Smooth muscle cell (in vitro differentiated cells): ENCODE results near the gene RGPD3. TPM values are rescaled to one million over a fixed set of nuclear protein-coding genes. Genes with fewer than 3 reads are reported as not detected.
A peak's percentile ranks its signal among the peaks of the same experiment; 100 is the strongest.
"Not testable (repeated sequence)": the region's sequence is repeated elsewhere in the genome, so short reads cannot be mapped to it uniquely, and the experiment has no call there.

ENCODE experiments used
- DNase-seq: peaks from one replicate; lab custom pipeline; 2025; ENCODE audit not compliant: unreplicated experiment; lab: John Stamatoyannopoulos, UW
- H2AFZ ChIP-seq: fragments of 200-600 bp; sonication (generic); 2 replicates; pipeline ENCODE4 v1.6.0; 2016; ENCODE audit warnings: antibody characterized with exemption, low read depth, mild to moderate bottlenecking
- H3F3A ChIP-seq: fragments of 200-600 bp; sonication (generic); 2 replicates; pipeline ENCODE4 v1.6.0; 2017; ENCODE audit warnings: antibody characterized with exemption, low read depth
- H3K27ac ChIP-seq: fragments of 200-600 bp; sonication (generic); 2 replicates; pipeline ENCODE4 v1.5.1; 2016; ENCODE audit warnings: low read depth, mild to moderate bottlenecking
- H3K27me3 ChIP-seq: fragments of 200-600 bp; sonication (generic); 2 replicates; pipeline ENCODE4 v1.6.1; 2016; ENCODE audit warnings: low read depth, mild to moderate bottlenecking
- H3K36me3 ChIP-seq: fragments of 200-600 bp; sonication (generic); 2 replicates; pipeline ENCODE4 v1.5.1; 2016; ENCODE audit warnings: low read depth
- H3K4me1 ChIP-seq: fragments of 200-600 bp; sonication (generic); 2 replicates; pipeline ENCODE4 v1.5.1; 2016; ENCODE audit warnings: low read depth
- H3K4me2 ChIP-seq: fragments of 200-600 bp; sonication (generic); 2 replicates; pipeline ENCODE4 v1.6.0; 2016; ENCODE audit warnings: mild to moderate bottlenecking
- H3K4me3 ChIP-seq: fragments of 200-600 bp; sonication (generic); 2 replicates; pipeline ENCODE4 v1.5.1; 2016; ENCODE audit warnings: mild to moderate bottlenecking
- H3K79me2 ChIP-seq: fragments of 200-600 bp; sonication (generic); 2 replicates; pipeline ENCODE4 v1.6.0; 2016; ENCODE audit warnings: low read depth, mild to moderate bottlenecking
- H3K9ac ChIP-seq: fragments of 200-600 bp; sonication (generic); 2 replicates; pipeline ENCODE4 v1.6.0; 2016; ENCODE audit warnings: low read depth
- H3K9me3 ChIP-seq: fragments of 200-600 bp; sonication (generic); replicated peaks from 2 replicates; pipeline ENCODE4 v1.5.1; 2016; ENCODE audit warnings: low read depth
- H4K20me1 ChIP-seq: fragments of 200-600 bp; sonication (generic); 2 replicates; pipeline ENCODE4 v1.6.0; 2016; ENCODE audit warnings: low read depth
- WGBS: methylation state at CpG from one replicate; pipeline ENCODE4 v1.1.7; 2016; ENCODE audit warnings: low lambda C conversion rate; 5-methylcytosine and 5-hydroxymethylcytosine counted together
- polyA plus RNA-seq: library from polyadenylated mRNA; unstranded; fragments of >200 nt; fragmentation: Nextera tagmentation; extraction: Ambion mirVana; gene quantifications from 2 replicates; pipeline ENCODE4 v1.2.1, GENCODE V29; 2016
- total RNA-seq: library from RNA; depleted of rRNA; stranded (reverse); fragments of >200 nt; gene quantifications from 2 replicates; pipeline ENCODE4 v1.2.3, GENCODE V29; 2014

Gene RGPD3
- total and polyA plus RNA-seq, 2 experiments from 2014 or later = 0.04 TPM; not detected in 1

GRCh38 chr2:106511934-106512333, 43.7 kb upstream of the RGPD3 start:
- H3K4me2 ChIP-seq = peak overlapping the region; percentile 67

GRCh38 chr2:106511476-106511901, 43.3 kb upstream of the RGPD3 start:
- H3K27me3 ChIP-seq, H3K36me3 ChIP-seq, H3K4me1 ChIP-seq, H4K20me1 ChIP-seq, H3K9me3 ChIP-seq, H3K79me2 ChIP-seq, H3K4me3 ChIP-seq, H2AFZ ChIP-seq, H3F3A ChIP-seq, H3K9ac ChIP-seq: not testable (repeated sequence)
- Histone ChIP-seq H3K4me2 (peak overlapping the region; percentile 67), H3K27ac (peak overlapping the region; percentile 38)
- 7% methylated on average over 8 of the region's 16 CpGs for WGBS
- peak; percentile 1 for DNase-seq

More at GRCh38 chr2:106511934-106512333, 43.7 kb upstream of the RGPD3 start:
- H3K4me3 ChIP-seq, H3K79me2 ChIP-seq, H3F3A ChIP-seq, H4K20me1 ChIP-seq, H3K4me1 ChIP-seq, H3K9ac ChIP-seq, H3K9me3 ChIP-seq, H3K27me3 ChIP-seq, H3K36me3 ChIP-seq, H2AFZ ChIP-seq, DNase-seq: not testable (repeated sequence)
- peak overlapping the region; percentile 3 for H3K27ac ChIP-seq
- WGBS = 87% methylated on average over 7 of the region's 7 CpGs

GRCh38 chr2:106510791-106511190, 42.6 kb upstream of the RGPD3 start:
- not testable (repeated sequence) for H3K27ac ChIP-seq, H3K9ac ChIP-seq, H3K79me2 ChIP-seq, DNase-seq, H3K9me3 ChIP-seq, H3K27me3 ChIP-seq, H3K4me1 ChIP-seq, H3K4me2 ChIP-seq, H3K4me3 ChIP-seq, H3F3A ChIP-seq, H4K20me1 ChIP-seq, H2AFZ ChIP-seq, H3K36me3 ChIP-seq
- 76% methylated on average over 4 of the region's 4 CpGs for WGBS

GRCh38 chr2:106509374-106509770, 41.2 kb upstream of the RGPD3 start:
- not testable (repeated sequence) for H3K4me2 ChIP-seq, H3K9ac ChIP-seq, H3K27ac ChIP-seq, H2AFZ ChIP-seq, H3K36me3 ChIP-seq, H3K4me3 ChIP-seq, H3K27me3 ChIP-seq, H3K4me1 ChIP-seq, H3K79me2 ChIP-seq, DNase-seq, H4K20me1 ChIP-seq, H3K9me3 ChIP-seq, H3F3A ChIP-seq
- WGBS = 90% methylated on average over 6 of the region's 6 CpGs

- H3K9me3 ChIP-seq, H2AFZ ChIP-seq, H3K36me3 ChIP-seq, H3K27me3 ChIP-seq, H3K4me1 ChIP-seq, H3K4me3 ChIP-seq, H3K9ac ChIP-seq, H3F3A ChIP-seq, DNase-seq, H3K27ac ChIP-seq, H3K4me2 ChIP-seq, H4K20me1 ChIP-seq, H3K79me2 ChIP-seq: not testable (repeated sequence)
- 90% methylated on average over 8 of the region's 11 CpGs for WGBS
These were observed 40.6 kb upstream of the RGPD3 start for GRCh38 chr2:106508660-106509373.

- not testable (repeated sequence) for H3K4me1 ChIP-seq
These were observed 37.9 kb upstream of the RGPD3 start for GRCh38 chr2:106506002-106506687.

GRCh38 chr2:106504787-106505186, 36.6 kb upstream of the RGPD3 start:
- H4K20me1 ChIP-seq, H3K27ac ChIP-seq, H2AFZ ChIP-seq, H3K4me1 ChIP-seq, H3K9me3 ChIP-seq, H3K36me3 ChIP-seq, H3K4me3 ChIP-seq, H3K4me2 ChIP-seq, DNase-seq, H3K79me2 ChIP-seq, H3K27me3 ChIP-seq, H3F3A ChIP-seq, H3K9ac ChIP-seq: not testable (repeated sequence)
- WGBS = 78% methylated on average over 4 of the region's 4 CpGs

More at GRCh38 chr2:106506002-106506687, 37.9 kb upstream of the RGPD3 start:
- 84% methylated on average over 5 of the region's 9 CpGs for WGBS
- not testable (repeated sequence) for H3K9ac ChIP-seq, H3K4me3 ChIP-seq, H3K36me3 ChIP-seq, H3K79me2 ChIP-seq, DNase-seq, H3K27me3 ChIP-seq, H3F3A ChIP-seq, H4K20me1 ChIP-seq, H3K27ac ChIP-seq, H2AFZ ChIP-seq, H3K9me3 ChIP-seq, H3K4me2 ChIP-seq

GRCh38 chr2:106504192-106504591, 36.0 kb upstream of the RGPD3 start:
- not testable (repeated sequence) for H3K9ac ChIP-seq
- WGBS = 98% methylated on average over 9 of the region's 11 CpGs

More at GRCh38 chr2:106504192-106504591, 36.0 kb upstream of the RGPD3 start:
- not testable (repeated sequence) for H2AFZ ChIP-seq, H3K27ac ChIP-seq, H3K27me3 ChIP-seq, H3F3A ChIP-seq, DNase-seq, H3K36me3 ChIP-seq, H3K4me3 ChIP-seq, H3K4me2 ChIP-seq, H3K79me2 ChIP-seq, H3K4me1 ChIP-seq, H4K20me1 ChIP-seq, H3K9me3 ChIP-seq
